Measurements from ENCODE around the gene SNRNP25.

The SNRNP25 gene

DNA sequence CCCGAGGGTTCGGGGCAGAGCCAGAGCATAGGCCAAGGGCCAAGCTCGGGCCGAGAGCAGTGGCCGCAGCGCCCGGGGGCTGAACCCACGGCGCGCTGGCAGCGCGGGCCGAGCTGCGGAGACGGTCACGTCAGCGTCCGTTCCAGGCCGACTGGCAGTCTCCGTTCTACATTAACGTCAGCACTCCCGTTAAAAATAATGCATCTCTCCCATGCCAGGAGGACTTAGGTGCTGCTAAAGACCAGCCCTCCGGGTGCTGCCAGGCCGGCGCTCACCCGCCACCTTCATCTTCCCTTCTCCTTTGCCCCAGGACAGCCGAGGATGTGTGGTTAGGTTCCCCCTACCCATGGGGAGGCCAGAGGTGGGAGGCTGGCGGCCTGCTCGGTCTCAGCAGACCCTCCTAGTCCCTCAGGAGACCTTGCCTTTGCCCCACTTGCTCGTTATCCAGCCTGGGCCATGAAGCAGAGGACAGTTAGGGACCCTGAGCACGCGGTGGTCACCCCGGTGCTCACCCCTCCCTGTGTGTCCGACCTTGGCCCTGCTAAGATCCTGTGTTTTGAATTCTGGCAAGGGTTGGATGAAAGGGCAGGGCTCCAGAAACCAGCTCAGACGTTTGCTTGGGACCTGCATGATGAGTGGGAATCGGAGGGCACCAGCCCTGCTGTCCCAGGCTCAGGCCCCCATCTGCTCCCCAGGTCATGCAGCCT lies 25.0 kb downstream of the SNRNP25 start:
- DNase-seq, result peak; percentile 61

DNA sequence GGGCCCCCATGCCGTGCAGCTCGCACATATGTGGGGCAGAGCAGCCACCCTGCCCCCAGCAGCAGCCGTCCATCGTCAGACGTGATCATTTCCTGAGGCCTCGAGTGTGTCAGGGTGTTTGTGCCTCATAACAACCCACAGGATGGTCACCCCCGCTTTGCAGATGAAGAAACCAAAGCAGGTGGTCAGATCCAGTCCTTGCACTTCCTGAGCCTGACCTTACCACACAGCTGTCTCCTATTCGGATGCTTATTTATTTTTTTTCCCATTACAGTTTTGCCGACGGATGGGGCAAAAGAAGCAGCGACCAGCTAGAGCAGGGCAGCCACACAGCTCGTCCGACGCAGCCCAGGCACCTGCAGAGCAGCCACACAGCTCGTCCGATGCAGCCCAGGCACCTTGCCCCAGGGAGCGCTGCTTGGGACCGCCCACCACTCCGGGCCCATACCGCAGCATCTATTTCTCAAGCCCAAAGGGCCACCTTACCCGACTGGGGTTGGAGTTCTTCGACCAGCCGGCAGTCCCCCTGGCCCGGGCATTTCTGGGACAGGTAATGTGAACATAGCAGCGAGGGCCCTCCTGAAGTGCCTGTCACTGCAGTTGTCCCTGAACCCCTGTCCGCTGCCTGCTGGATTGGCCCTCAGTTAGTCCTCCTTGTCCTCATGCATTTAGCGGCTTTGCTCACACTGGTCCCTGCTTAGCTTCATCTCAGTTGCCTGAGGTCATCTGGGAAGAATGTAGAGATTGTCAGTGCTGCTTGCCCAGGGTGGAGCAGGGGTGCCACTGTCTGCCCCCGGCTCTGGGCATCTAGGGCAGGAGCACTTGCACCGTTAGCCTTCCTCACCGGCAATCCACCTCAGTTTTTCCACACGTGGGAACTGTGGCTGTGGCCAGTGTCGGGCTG lies 25.8 kb downstream of the SNRNP25 start:
- no peak for DNase-seq

DNA sequence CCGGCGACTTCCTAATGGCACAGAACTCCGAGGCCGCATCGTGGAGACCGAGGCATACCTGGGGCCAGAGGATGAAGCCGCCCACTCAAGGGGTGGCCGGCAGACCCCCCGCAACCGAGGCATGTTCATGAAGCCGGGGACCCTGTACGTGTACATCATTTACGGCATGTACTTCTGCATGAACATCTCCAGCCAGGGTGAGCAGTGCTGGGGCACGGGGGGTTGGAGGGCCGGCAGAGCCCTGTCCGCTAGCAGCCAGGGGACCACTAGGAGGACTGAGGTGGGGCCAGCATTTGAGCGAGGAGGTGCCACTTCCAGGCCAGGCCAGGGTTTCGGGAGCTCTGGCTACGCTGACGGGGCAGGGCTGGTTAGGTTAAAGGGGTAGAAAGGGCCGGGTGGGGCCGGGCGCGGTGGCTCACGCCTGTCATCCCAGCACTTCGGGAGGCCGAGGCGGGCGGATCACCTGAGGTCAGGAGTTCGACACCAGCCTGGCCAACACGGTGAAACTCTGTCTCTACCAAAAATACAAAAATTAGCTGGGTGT lies 29.5 kb downstream of the SNRNP25 start:
- no peak for DNase-seq

GRCh38 chr16:83781-84615 lies 30.4 kb downstream of the SNRNP25 start:
- no peak for DNase-seq

DNA sequence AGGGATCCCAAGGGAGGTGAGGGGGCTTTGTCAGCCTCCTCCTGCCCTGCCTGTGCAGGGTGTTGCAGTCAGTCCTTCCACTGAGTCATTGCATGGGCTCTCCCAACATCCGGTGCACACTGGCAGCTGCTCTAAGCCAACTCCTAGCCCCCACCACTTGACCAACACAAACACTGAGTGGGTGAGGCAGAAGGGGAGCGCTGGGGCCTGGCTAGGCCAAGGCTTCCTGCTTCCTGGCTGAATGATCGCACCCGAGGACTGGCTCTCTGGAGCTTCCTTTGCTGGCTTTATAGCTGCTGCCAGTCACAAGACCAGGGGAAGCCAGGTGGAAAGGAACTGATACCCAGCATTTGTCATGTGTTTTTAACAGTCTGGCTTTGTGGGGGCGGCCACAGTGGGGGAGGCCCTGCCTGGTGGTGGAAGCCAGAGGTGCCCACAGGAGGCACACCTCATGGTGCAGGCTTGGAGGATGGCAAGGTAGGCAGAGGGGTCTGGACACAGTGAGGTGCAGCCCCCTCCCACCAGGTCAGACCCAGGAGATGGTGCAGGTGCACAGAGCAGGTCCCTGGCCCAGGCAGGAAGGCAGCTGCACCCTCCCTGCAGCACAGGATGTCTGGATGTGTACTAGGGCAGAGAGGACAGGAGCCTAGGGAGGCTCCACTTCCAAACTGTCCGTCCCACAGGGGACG lies 31.2 kb downstream of the SNRNP25 start:
- DNase-seq, result no peak

GRCh38 chr16:85407-85782 lies 31.8 kb downstream of the SNRNP25 start:
- DNase-seq, result no peak

GRCh38 chr16:85865-86264 lies 32.2 kb downstream of the SNRNP25 start:
- no peak for DNase-seq

GRCh38 chr16:86483-86952 lies 32.9 kb downstream of the SNRNP25 start:
- no peak for DNase-seq

GRCh38 chr16:88613-89012 lies 35.0 kb downstream of the SNRNP25 start:
- DNase-seq, result no peak

DNA sequence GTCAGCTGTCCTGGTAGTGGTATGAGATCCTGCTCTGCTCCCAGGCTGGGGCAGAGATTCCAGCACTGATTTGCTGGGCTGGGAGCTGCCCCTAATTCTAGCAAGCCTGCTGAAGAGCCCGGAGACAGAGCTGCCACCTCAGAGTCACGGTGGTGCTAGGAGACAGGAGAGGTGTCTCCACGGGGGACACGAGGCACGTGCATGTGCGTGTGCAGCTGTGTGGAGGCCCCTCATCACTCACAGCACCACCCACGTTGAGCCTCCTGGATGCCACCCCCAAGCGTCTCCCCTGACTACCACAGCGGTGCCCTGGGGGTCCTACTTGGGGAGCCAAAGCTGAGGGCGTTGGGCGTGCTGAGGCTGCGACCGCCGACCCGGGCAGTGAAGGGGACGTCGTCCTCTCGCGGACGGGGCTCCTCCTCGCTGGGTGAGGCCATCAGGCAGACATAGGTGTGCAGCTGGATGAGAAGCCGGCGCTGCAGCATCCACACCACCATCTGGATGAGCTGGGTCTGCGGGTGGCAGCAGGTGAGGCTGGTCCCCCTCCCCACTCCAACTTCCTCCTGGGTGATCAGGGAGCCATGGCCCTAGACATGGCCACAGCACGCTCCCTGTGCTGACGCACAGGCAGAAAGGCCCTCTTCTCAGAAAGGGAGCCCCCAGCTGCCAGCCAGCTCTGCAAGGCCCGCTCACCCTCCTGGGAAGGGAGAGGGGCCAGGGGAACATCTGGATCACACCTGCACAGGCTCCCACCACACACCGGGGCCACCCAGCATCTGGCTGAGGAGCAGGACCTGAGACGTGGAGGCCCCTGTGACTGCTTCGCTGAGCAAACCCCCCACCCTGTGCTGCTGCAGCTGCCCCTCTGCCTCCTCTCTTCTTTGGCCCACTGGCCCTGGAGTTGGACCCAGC lies 36.0 kb downstream of the SNRNP25 start:
- DNase-seq, result no peak

DNA sequence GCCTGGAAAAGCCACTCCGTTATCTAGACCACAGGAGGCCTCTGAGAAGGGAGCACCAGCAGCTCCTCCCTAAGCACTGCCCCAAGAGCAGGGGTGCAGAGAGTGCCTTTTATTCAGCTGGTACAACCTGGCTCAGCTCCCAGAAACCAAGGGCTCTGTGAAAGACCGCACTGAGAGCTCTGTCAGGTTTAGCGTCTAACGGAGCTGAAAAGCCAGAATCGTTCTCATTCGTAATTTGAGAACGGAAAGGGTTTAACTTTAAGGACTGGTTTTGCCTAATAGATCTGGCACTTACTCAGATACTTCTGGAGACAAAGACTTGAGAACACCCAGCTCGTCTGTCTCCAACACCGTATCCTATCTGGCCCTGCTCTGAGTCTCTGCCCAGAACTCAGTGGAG lies 37.9 kb downstream of the SNRNP25 start:
- DNase-seq, result peak; percentile 49

DNA sequence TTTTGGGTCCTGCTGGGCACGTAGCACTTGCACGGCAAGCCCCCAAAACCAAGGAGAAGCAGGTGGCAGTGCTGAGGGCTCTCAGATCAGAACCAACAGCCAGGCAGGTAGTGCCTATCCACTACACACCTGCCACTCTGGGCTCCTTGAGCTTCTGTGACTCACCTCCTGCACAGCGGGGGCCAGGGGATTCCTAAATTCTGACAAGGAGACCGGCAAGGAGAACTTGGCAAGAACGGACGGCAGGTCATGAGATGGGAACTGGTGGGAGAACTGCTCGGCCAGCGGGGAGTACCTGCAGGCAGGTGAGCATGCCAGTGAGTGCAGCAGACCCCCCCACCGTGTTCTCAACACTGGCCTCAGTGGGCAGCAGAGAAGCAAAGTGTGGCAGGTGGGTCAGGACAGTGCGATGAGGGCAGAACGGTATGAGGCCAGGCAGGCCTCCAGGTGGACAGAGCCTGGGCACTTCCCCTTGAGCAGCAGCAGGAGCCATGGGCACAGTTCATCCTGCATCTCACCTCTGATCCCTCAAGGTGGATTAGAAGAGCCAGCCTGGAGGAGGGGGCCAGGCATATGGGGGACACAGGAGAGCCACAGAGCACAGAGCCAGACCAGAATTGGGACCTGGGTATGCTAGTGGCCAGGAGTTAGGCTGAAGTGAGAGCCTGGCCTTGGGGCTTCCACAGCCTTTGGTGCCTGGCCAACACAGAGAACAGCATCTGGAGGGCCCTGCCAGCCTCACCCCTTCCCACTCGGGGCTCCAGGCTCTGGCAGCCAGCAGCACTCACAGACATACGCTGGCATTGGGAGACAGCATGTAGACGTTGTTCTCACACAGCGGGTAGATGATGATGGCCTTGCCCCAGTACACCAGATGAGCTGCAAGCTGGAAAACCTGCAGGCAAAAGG lies 39.1 kb downstream of the SNRNP25 start:
- no peak for DNase-seq

- no peak for DNase-seq
Measured at GRCh38 chr16:94918-95265, 41.3 kb downstream of the SNRNP25 start.

- DNase-seq, result peak; percentile 90
Measured at GRCh38 chr16:96935-97381, 43.3 kb downstream of the SNRNP25 start.

GRCh38 chr16:97822-98221 lies 44.2 kb downstream of the SNRNP25 start:
- no peak for DNase-seq

DNA sequence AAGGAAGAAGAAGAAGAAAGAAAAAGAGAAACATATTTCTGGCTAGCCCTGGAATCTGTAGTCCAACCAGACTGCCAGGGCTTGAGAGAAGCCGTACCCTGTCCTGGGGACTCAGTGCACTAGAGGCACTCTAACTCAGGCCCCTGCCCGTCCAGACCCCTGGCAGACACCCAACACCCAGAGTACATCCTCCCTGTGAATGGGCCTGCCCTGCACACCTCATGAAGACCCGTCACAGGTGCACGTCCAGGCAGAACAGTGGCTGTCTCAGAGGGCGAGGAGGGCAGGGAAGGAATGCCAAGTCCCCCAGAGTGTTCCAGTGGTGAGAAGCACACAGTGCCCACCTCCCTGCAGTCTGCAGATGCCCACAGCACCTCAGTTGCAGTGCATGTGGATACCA lies 47.4 kb downstream of the SNRNP25 start:
- no peak for DNase-seq

- no peak for DNase-seq
Measured at GRCh38 chr16:101586-101985, 48.0 kb downstream of the SNRNP25 start.

DNA sequence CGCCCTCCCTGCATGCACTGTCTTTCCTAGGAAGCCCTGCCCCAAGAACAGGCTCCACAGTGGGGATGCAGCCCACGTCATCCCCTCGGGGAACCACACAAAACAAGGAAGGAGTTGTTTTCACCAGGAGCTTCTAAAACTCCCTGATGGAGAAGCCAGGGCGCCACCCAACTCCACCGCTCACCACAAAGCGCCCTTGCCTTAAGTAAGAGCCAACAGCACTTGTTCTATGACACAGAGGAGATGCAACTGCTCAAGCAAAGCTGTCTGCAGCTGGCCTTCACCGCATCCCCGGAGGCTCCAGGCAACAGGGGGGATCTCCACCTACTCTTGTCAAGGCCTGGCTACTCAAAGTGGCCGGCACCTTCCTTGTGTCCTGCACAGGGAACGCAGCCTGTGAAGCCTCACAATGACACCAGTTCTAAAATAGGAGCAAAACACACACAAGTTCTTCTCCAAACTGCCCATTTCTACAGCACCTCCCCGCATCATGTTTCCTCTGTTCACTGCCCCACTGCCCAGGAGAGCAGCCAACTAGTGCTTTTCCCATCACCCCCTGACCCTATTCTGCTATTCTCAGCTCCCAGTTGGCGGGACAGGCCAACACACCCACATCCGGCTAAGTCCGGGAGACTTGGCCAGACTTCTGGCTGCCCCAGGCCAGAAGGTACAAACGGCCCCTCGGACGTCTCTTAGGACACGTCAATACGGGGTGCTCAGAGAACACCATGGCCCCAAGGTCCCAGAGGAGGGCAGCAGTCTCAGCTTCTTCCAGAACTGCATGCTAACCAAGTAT lies 48.6 kb downstream of the SNRNP25 start:
- no peak for DNase-seq

GRCh38 chr16:104355-104754 lies 50.7 kb downstream of the SNRNP25 start:
- DNase-seq, result no peak
